Measurements from ENCODE around the gene CTDSP1. TPM values are rescaled to one million over a fixed set of nuclear protein-coding genes. Genes with fewer than 3 reads are reported as not detected.

The CTDSP1 gene, protein sequence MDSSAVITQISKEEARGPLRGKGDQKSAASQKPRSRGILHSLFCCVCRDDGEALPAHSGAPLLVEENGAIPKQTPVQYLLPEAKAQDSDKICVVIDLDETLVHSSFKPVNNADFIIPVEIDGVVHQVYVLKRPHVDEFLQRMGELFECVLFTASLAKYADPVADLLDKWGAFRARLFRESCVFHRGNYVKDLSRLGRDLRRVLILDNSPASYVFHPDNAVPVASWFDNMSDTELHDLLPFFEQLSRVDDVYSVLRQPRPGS
- total RNA-seq (2021) (25.4 to 27.9 TPM (median 27.4 TPM) in 3 replicates), Bru-seq, nascent RNA (percentile 55 among the genes with signal in this experiment)
- long read RNA-seq, experiment 1, partial matches to known transcripts, result 10 of 19 reads
- long read RNA-seq, experiment 1, other reads (novel, unspliced or antisense), result 7 of 19 reads
- long read RNA-seq, experiment 2, partial matches to known transcripts, result 8 of 40 reads
- long read RNA-seq, experiment 2, other reads (novel, unspliced or antisense), result 28 of 40 reads
- long read RNA-seq, experiment 3, partial matches to known transcripts, result 3 of 4 reads
- long read RNA-seq, experiment 3, other reads (novel, unspliced or antisense), result 1 of 4 reads

DNA sequence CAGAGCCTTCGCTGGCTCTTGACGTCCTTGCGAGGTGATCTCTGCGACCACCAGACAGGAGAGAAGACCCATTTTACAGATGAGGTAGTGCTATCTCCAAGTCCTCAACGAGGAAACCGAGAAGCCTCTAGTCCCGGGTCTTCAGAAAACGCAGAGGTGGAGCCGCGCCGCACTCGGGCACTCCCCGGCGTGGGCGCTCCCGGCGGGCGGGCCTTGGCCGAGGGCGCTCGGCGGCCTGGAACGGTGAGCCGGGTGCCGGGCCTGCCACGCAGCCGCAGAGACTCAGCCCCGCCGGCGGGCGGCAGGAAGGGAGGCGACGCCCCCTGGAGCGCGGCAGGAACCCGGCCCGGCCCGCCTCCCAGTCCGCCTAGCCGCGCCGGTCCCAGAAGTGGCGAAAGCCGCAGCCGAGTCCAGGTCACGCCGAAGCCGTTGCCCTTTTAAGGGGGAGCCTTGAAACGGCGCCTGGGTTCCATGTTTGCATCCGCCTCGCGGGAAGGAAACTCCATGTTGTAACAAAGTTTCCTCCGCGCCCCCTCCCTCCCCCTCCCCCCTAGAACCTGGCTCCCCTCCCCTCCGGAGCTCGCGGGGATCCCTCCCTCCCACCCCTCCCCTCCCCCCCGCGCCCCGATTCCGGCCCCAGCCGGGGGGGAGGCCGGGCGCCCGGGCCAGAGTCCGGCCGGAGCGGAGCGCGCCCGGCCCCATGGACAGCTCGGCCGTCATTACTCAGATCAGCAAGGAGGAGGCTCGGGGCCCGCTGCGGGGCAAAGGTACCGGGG, at the start of gene CTDSP1:
Gene CTDSP1 (plus strand): TSS at position 478 of the 776 bp plus-strand sequence. CDS start 223 bp downstream, at position 701.
- ChIA-PET CTCF (interaction anchor here (0.7 to 1.4 kb wide), 2 partner anchors 113 to 130 kb away, joined by 3 to 6 read pairs; partner anchors contain the start of genes AAMP and PNKD), POLR2A (interaction anchor here (0.5 kb wide), 1 partner anchor 145 kb away, joined by 5 read pairs; no protein-coding TSS in a partner anchor)
- DNase-seq (ENCODE audit: low spot score), result peak; percentile 95
- ATAC-seq, result peak; percentile 7
- Mint-ChIP-seq H3K4me1 (peaks cover 24% of the 10 kb centered on the region), H3K4me3 (peak within 1 kb of the TSS; percentile 84), H3K36me3 (peaks cover 8% of the 10 kb centered on the region), H3K9me3 (no peaks in the 10 kb centered on the region), H3K27ac (no peak within 1 kb of the TSS), H3K27me3 (ENCODE audit: low read depth) (peaks cover 34% of the 10 kb centered on the region)
- TF ChIP-seq, protein P1, sequence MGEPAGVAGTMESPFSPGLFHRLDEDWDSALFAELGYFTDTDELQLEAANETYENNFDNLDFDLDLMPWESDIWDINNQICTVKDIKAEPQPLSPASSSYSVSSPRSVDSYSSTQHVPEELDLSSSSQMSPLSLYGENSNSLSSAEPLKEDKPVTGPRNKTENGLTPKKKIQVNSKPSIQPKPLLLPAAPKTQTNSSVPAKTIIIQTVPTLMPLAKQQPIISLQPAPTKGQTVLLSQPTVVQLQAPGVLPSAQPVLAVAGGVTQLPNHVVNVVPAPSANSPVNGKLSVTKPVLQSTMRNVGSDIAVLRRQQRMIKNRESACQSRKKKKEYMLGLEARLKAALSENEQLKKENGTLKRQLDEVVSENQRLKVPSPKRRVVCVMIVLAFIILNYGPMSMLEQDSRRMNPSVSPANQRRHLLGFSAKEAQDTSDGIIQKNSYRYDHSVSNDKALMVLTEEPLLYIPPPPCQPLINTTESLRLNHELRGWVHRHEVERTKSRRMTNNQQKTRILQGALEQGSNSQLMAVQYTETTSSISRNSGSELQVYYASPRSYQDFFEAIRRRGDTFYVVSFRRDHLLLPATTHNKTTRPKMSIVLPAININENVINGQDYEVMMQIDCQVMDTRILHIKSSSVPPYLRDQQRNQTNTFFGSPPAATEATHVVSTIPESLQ (CRISPR knock-in tag; IDR thresholded peaks at IDR 0.05), result no peak
- TF ChIP-seq, protein P2, sequence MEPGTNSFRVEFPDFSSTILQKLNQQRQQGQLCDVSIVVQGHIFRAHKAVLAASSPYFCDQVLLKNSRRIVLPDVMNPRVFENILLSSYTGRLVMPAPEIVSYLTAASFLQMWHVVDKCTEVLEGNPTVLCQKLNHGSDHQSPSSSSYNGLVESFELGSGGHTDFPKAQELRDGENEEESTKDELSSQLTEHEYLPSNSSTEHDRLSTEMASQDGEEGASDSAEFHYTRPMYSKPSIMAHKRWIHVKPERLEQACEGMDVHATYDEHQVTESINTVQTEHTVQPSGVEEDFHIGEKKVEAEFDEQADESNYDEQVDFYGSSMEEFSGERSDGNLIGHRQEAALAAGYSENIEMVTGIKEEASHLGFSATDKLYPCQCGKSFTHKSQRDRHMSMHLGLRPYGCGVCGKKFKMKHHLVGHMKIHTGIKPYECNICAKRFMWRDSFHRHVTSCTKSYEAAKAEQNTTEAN (CRISPR knock-in tag; IDR thresholded peaks at IDR 0.05), result no peak
- TF ChIP-seq NR1H2 (CRISPR knock-in tag; IDR thresholded peaks at IDR 0.05) (no peak), ATF1 (CRISPR knock-in tag; IDR thresholded peaks at IDR 0.05) (no peak), SOX15 (CRISPR knock-in tag; IDR thresholded peaks at IDR 0.05) (no peak), KAT7 (CRISPR knock-in tag; IDR thresholded peaks at IDR 0.05; ENCODE audit: borderline replicate concordance) (no peak), ZNF317 (CRISPR knock-in tag; IDR thresholded peaks at IDR 0.05; ENCODE audit: borderline replicate concordance, low read depth) (no peak), ZBTB21 (CRISPR knock-in tag; IDR thresholded peaks at IDR 0.05; ENCODE audit: borderline replicate concordance) (no peak), TEAD1 (CRISPR knock-in tag; IDR thresholded peaks at IDR 0.05) (0 out of 2 replicates have a peak, but pooled peaks have one; percentile 39), TP53 (CRISPR knock-in tag; IDR thresholded peaks at IDR 0.05) (0 out of 2 replicates have a peak, but pooled peaks have one; percentile 46), MYBL2 (CRISPR knock-in tag; IDR thresholded peaks at IDR 0.05) (no peak), ETV6 (CRISPR knock-in tag; IDR thresholded peaks at IDR 0.05) (0 out of 2 replicates have a peak, but pooled peaks have one; percentile 40), ZNF396 (CRISPR knock-in tag; IDR thresholded peaks at IDR 0.05; ENCODE audit: borderline replicate concordance) (no peak), ZNF423 (CRISPR knock-in tag; IDR thresholded peaks at IDR 0.05) (peak; percentile 88), NFYB (CRISPR knock-in tag; conservative IDR thresholded peaks at IDR 0.05; ENCODE audit: low read depth) (no peak), EMX1 (CRISPR knock-in tag; IDR thresholded peaks at IDR 0.05) (no peak)
- TF ChIP-seq, protein P3, sequence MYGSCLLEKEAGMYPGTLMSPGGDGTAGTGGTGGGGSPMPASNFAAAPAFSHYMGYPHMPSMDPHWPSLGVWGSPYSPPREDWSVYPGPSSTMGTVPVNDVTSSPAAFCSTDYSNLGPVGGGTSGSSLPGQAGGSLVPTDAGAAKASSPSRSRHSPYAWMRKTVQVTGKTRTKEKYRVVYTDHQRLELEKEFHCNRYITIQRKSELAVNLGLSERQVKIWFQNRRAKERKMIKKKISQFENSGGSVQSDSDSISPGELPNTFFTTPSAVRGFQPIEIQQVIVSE (CRISPR knock-in tag; IDR thresholded peaks at IDR 0.05; ENCODE audit: borderline replicate concordance), result no peak
- TF ChIP-seq, protein P4, sequence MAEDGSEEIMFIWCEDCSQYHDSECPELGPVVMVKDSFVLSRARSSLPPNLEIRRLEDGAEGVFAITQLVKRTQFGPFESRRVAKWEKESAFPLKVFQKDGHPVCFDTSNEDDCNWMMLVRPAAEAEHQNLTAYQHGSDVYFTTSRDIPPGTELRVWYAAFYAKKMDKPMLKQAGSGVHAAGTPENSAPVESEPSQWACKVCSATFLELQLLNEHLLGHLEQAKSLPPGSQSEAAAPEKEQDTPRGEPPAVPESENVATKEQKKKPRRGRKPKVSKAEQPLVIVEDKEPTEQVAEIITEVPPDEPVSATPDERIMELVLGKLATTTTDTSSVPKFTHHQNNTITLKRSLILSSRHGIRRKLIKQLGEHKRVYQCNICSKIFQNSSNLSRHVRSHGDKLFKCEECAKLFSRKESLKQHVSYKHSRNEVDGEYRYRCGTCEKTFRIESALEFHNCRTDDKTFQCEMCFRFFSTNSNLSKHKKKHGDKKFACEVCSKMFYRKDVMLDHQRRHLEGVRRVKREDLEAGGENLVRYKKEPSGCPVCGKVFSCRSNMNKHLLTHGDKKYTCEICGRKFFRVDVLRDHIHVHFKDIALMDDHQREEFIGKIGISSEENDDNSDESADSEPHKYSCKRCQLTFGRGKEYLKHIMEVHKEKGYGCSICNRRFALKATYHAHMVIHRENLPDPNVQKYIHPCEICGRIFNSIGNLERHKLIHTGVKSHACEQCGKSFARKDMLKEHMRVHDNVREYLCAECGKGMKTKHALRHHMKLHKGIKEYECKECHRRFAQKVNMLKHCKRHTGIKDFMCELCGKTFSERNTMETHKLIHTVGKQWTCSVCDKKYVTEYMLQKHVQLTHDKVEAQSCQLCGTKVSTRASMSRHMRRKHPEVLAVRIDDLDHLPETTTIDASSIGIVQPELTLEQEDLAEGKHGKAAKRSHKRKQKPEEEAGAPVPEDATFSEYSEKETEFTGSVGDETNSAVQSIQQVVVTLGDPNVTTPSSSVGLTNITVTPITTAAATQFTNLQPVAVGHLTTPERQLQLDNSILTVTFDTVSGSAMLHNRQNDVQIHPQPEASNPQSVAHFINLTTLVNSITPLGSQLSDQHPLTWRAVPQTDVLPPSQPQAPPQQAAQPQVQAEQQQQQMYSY (CRISPR knock-in tag; IDR thresholded peaks at IDR 0.05), result peak; percentile 59
- TF ChIP-seq, protein P5, sequence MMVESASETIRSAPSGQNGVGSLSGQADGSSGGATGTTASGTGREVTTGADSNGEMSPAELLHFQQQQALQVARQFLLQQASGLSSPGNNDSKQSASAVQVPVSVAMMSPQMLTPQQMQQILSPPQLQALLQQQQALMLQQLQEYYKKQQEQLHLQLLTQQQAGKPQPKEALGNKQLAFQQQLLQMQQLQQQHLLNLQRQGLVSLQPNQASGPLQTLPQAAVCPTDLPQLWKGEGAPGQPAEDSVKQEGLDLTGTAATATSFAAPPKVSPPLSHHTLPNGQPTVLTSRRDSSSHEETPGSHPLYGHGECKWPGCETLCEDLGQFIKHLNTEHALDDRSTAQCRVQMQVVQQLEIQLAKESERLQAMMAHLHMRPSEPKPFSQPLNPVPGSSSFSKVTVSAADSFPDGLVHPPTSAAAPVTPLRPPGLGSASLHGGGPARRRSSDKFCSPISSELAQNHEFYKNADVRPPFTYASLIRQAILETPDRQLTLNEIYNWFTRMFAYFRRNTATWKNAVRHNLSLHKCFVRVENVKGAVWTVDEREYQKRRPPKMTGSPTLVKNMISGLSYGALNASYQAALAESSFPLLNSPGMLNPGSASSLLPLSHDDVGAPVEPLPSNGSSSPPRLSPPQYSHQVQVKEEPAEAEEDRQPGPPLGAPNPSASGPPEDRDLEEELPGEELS (CRISPR knock-in tag; IDR thresholded peaks at IDR 0.05), result peak; percentile 74; the same call in 1 of the 2 replicates
- TF ChIP-seq, protein P6, sequence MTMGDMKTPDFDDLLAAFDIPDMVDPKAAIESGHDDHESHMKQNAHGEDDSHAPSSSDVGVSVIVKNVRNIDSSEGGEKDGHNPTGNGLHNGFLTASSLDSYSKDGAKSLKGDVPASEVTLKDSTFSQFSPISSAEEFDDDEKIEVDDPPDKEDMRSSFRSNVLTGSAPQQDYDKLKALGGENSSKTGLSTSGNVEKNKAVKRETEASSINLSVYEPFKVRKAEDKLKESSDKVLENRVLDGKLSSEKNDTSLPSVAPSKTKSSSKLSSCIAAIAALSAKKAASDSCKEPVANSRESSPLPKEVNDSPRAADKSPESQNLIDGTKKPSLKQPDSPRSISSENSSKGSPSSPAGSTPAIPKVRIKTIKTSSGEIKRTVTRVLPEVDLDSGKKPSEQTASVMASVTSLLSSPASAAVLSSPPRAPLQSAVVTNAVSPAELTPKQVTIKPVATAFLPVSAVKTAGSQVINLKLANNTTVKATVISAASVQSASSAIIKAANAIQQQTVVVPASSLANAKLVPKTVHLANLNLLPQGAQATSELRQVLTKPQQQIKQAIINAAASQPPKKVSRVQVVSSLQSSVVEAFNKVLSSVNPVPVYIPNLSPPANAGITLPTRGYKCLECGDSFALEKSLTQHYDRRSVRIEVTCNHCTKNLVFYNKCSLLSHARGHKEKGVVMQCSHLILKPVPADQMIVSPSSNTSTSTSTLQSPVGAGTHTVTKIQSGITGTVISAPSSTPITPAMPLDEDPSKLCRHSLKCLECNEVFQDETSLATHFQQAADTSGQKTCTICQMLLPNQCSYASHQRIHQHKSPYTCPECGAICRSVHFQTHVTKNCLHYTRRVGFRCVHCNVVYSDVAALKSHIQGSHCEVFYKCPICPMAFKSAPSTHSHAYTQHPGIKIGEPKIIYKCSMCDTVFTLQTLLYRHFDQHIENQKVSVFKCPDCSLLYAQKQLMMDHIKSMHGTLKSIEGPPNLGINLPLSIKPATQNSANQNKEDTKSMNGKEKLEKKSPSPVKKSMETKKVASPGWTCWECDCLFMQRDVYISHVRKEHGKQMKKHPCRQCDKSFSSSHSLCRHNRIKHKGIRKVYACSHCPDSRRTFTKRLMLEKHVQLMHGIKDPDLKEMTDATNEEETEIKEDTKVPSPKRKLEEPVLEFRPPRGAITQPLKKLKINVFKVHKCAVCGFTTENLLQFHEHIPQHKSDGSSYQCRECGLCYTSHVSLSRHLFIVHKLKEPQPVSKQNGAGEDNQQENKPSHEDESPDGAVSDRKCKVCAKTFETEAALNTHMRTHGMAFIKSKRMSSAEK (CRISPR knock-in tag; IDR thresholded peaks at IDR 0.05; ENCODE audit: borderline replicate concordance), result no peak

Measured in WTC11 (cell line).